ENCODE measurements around the gene KCNQ5. TPM values are rescaled to one million over a fixed set of nuclear protein-coding genes. Genes with fewer than 3 reads are reported as not detected.

The KCNQ5 gene
- total and polyA plus RNA-seq, 12 donors: 0.10 to 3.6 (median 0.52) TPM

DNA sequence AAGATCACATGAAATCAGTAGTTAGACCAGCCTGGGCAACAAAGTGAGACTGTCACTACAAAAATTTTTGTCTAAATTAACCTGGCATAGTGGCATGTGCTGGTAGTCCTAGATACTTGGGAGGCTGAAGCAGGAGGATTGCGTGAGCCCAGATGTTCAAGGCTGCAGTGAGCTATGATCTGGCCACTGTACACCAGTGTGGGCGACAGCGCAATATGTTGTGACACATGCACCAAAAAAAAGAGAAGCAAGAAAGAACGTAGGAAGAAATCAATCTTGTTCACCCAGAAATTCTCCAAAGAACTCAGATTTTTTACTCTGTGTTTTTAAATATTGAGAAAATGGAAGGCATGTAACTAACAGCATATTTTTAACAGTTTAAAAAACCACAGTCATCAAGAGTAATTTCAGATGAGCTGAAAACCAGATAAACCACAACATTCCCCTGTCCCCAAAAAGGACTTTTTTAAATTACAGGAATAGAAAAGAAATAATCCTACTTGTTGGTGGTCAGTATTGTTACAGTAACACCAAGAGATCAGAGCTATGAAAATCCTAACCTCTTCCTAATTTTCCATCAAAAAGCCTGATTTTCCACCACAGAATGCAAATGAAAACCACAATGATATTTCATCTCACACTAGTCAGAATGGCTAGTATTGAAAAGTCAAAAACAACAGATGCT, 363.3 kb downstream of the KCNQ5 start:
- Histone ChIP-seq H3K9me3 (replicated peaks in 1 of 3) (no peaks in the 10 kb centered on the region), H3K4me1 (replicated peaks in 1 of 2) (no peaks in the 10 kb centered on the region), H3K36me3 (replicated peaks in 1 of 2) (no peaks in the 10 kb centered on the region), H3K27me3 (no peaks in the 10 kb centered on the region), H3K27ac (no peak overlapping the region), H3K4me3 (no peak overlapping the region)
- no peak for DNase-seq
- 65 to 77% (median 72%) methylated on average over 4 of the region's 4 CpGs for WGBS, 4 donors
- intact Hi-C loops (cut with DNase I): no loop called here
- no peak for TF ChIP-seq POLR2A (IDR thresholded peaks at IDR 0.05)
- TF ChIP-seq, protein P1, sequence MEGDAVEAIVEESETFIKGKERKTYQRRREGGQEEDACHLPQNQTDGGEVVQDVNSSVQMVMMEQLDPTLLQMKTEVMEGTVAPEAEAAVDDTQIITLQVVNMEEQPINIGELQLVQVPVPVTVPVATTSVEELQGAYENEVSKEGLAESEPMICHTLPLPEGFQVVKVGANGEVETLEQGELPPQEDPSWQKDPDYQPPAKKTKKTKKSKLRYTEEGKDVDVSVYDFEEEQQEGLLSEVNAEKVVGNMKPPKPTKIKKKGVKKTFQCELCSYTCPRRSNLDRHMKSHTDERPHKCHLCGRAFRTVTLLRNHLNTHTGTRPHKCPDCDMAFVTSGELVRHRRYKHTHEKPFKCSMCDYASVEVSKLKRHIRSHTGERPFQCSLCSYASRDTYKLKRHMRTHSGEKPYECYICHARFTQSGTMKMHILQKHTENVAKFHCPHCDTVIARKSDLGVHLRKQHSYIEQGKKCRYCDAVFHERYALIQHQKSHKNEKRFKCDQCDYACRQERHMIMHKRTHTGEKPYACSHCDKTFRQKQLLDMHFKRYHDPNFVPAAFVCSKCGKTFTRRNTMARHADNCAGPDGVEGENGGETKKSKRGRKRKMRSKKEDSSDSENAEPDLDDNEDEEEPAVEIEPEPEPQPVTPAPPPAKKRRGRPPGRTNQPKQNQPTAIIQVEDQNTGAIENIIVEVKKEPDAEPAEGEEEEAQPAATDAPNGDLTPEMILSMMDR (IDR thresholded peaks at IDR 0.05): no peak

DNA sequence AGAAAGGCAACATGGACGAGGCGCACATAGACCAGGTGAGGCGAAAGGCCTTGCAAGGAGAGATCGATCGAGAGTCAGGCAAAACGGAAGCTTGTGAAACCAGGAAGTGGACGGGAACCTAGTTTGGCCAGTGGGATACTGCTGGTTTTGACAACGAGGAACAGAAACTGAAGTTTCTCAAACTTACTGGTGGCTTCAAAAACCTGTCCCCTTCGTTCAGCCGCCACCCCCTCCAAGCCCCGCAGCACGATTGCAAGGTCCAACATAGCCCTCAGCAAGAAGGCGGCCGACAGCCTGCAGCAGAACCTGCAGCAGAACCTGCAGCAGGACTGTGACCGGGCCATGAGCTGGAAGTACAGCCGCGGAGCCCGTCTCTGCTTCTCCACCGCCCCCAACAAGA, 365.4 kb downstream of the KCNQ5 start:
- no peak for DNase-seq
- no peak for TF ChIP-seq POLR2A (IDR thresholded peaks at IDR 0.05)
- TF ChIP-seq, protein P1 (IDR thresholded peaks at IDR 0.05): no peak
- Histone ChIP-seq H3K27me3 (no peaks in the 10 kb centered on the region), H3K27ac (no peak overlapping the region), H3K4me1 (replicated peaks in 1 of 2) (no peaks in the 10 kb centered on the region), H3K36me3 (replicated peaks in 1 of 2) (no peaks in the 10 kb centered on the region), H3K9me3 (replicated peaks in 1 of 3) (no peaks in the 10 kb centered on the region), H3K4me3 (no peak overlapping the region)
- whole genome bisulfite sequencing, 4 donors: 73 to 82% (median 77%) methylated on average over 13 to 19 of the region's 19 CpGs
- intact Hi-C loops (cut with DNase I): no loop called here

DNA sequence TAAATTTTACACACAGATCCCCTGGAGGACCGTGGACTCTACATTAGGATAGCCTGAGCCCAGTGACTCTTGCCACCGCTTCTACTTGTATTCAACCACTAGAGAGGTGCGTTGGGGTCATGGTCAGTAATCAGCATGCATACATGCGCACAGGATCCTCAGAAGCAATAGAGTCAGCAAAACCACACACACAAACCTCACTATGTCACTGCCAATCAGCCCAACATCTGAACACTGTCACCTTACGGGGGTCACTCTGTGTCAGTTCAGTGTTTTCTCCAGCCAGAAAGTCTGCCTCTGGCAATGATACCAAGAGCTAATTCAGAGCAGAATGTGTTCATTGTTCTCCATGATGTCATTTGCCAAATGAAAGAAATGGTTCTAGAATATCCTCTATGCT, 378.1 kb downstream of the KCNQ5 start:
- intact Hi-C loops (cut with DNase I): no loop called here
- 73 to 87% (median 76%) methylated on average over 5 of the region's 5 CpGs for WGBS, 4 donors
- Histone ChIP-seq H3K4me3 (no peak overlapping the region), H3K4me1 (replicated peaks in 1 of 2) (no peaks in the 10 kb centered on the region), H3K9me3 (replicated peaks in 1 of 3) (no peaks in the 10 kb centered on the region), H3K36me3 (replicated peaks in 1 of 2) (no peaks in the 10 kb centered on the region), H3K27me3 (no peaks in the 10 kb centered on the region), H3K27ac (peak overlapping the region in 1 of 5 donors; percentile 15)
- peak in 1 of 7 donors; percentile 77 for DNase-seq
- TF ChIP-seq, protein P1 (IDR thresholded peaks at IDR 0.05): no peak
- no peak for TF ChIP-seq POLR2A (IDR thresholded peaks at IDR 0.05)

DNA sequence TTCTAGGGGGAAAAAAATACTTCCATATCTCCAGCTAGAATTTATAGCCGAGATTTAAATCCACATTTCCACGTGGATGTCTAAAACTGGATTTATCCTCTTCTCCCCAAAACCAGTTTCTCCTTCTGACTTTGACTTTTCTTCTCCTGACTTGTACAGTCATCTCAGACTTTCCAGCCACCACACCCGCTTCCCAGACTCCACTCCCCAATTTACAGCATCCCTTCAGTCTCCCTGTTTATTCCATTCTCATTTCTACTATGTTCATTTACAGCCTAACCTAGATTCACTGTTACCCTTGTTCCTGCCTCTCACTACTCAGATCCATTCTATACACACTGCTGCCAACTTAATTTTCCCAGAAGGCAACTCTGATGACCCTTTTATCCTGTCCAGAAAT, 378.6 kb downstream of the KCNQ5 start:
- intact Hi-C loops (cut with DNase I): no loop called here

More for the DNA sequence above, 378.6 kb downstream of the KCNQ5 start:
- no peak for TF ChIP-seq POLR2A (IDR thresholded peaks at IDR 0.05)
- TF ChIP-seq, protein P1 (IDR thresholded peaks at IDR 0.05): no peak
- DNase-seq: no peak
- Histone ChIP-seq H3K27ac (peak overlapping the region in 1 of 5 donors; percentile 15), H3K36me3 (replicated peaks in 1 of 2) (no peaks in the 10 kb centered on the region), H3K9me3 (replicated peaks in 1 of 3) (no peaks in the 10 kb centered on the region), H3K4me3 (no peak overlapping the region), H3K4me1 (replicated peaks in 1 of 2) (no peaks in the 10 kb centered on the region), H3K27me3 (no peaks in the 10 kb centered on the region)
- WGBS, 4 donors: 68 to 75% (median 72%) methylated on average over 3 of the region's 3 CpGs
